NCI-H1092 (cell line): Measurements from ENCODE around the gene ERC2.

Experiments
- DNase-seq: peaks from one replicate; lab custom pipeline; 2025; lab: John Stamatoyannopoulos, UW

The ERC2 gene

GRCh38 chr3:55923626-55924025 is 544.6 kb downstream of the ERC2 start:
- no peak for DNase-seq

- no peak for DNase-seq
Measured at GRCh38 chr3:55923207-55923606, 545.1 kb downstream of the ERC2 start.

- DNase-seq, result no peak
Measured at GRCh38 chr3:55912880-55913279, 555.4 kb downstream of the ERC2 start.

GRCh38 chr3:55911266-55911665 is 557.0 kb downstream of the ERC2 start:
- no peak for DNase-seq

GRCh38 chr3:55910543-55910942 is 557.7 kb downstream of the ERC2 start:
- no peak for DNase-seq

GRCh38 chr3:55909373-55909772 is 558.9 kb downstream of the ERC2 start:
- DNase-seq, result no peak

- DNase-seq, result no peak
Measured at GRCh38 chr3:55907616-55908015, 560.7 kb downstream of the ERC2 start.

- no peak for DNase-seq
Measured at GRCh38 chr3:55906896-55907295, 561.4 kb downstream of the ERC2 start.

GRCh38 chr3:55904716-55905115 is 563.6 kb downstream of the ERC2 start:
- DNase-seq, result no peak

GRCh38 chr3:55903680-55904079 is 564.6 kb downstream of the ERC2 start:
- DNase-seq, result no peak

GRCh38 chr3:55902221-55902900 is 565.9 kb downstream of the ERC2 start:
- DNase-seq, result no peak

GRCh38 chr3:55899887-55900286 is 568.4 kb downstream of the ERC2 start:
- DNase-seq, result no peak

- DNase-seq, result no peak
Measured at GRCh38 chr3:55897573-55898224, 570.6 kb downstream of the ERC2 start.

- no peak for DNase-seq
Measured at GRCh38 chr3:55895897-55896566, 572.2 kb downstream of the ERC2 start.

- no peak for DNase-seq
Measured at GRCh38 chr3:55894605-55895004, 573.7 kb downstream of the ERC2 start.

- no peak for DNase-seq
Measured at GRCh38 chr3:55893045-55893664, 575.1 kb downstream of the ERC2 start.

GRCh38 chr3:55891106-55891505 is 577.2 kb downstream of the ERC2 start:
- no peak for DNase-seq

- DNase-seq, result no peak
Measured at GRCh38 chr3:55888282-55888885, 579.9 kb downstream of the ERC2 start.

GRCh38 chr3:55885721-55886120 is 582.5 kb downstream of the ERC2 start:
- no peak for DNase-seq

GRCh38 chr3:55884491-55885285 is 583.6 kb downstream of the ERC2 start:
- DNase-seq, result no peak

- DNase-seq, result no peak
Measured at GRCh38 chr3:55884066-55884465, 584.2 kb downstream of the ERC2 start.

- DNase-seq, result no peak
Measured at GRCh38 chr3:55882006-55882405, 586.3 kb downstream of the ERC2 start.
